GM18517 (cell line): ENCODE results near the gene SYPL2.

ENCODE experiments used
- ATAC-seq: cut with Tn5 transposase; IDR thresholded peaks from one replicate; pipeline ENCODE4 v1.9.1; 2021; ENCODE audit warnings: mild to moderate bottlenecking, moderate library complexity; ENCODE audit not compliant: unreplicated experiment

SYPL2 gene

DNA sequence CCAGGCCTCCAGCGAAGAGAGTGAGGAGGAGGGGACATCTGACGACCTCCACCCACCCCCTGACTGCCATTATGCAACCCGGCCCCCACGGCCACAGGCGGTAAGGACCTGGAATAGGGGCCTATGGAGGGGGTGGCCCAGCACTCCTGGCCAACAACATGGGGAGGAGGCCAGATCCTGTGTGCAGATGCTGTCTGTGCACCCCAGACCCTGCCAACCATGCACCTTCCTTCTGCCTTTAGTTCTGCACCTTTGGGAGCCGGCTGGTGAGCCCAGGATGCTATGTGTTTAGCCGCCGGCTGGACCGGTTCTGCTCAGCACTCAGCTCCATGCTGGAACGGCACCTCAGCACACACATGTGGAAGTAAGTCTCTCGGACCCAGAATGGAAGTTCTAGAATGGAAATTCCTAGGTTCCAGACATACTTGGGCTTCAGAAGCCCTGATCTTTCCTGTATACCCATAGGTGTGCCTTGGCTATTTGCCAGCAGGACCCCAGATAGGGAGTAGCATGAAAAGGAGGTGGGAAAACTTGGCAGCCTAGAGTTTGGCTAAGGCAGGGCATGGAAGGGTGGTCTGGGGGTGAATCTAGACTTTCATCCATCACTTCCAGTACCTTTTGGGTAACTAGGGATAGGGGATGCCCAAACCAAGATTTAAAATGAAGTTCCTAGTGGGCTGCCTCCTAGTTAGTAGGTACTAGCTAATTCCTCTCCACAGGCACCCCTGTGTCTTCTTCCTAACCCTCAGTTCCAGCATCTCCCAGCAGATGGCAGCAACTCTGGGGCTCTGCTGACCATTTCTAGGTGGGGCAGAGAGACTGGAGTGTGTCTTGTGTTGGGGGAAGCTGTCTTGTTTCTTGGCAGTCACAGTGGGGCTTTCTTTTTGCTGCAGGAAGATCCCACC lies 23.9 kb downstream of the SYPL2 start:
- no peak for ATAC-seq

- no peak for ATAC-seq
Observed at GRCh38 chr1:109490934-109491302, 24.6 kb downstream of the SYPL2 start.

- ATAC-seq: no peak
Observed at GRCh38 chr1:109491372-109491771, 25.0 kb downstream of the SYPL2 start.

DNA sequence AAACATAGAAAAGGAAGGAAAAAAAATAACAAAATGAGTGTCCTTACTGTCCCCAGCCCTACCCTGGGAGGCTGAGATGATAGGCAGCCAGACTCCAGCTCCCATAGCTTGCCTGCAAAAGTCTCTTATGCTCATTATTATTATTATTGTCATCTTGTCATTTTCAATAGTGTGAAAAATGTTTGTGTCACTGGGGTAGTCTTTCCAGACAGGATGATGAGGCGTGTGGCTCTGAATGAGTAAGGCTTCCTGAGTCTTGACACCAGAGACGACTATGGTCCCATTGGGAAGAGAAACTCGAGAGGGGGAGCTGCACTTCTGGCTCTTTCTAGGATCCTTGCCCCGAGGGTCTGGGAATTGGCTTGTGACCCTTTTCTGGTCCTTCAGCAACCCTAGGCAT lies 26.4 kb downstream of the SYPL2 start:
- ATAC-seq: no peak

GRCh38 chr1:109493227-109493626 lies 26.9 kb downstream of the SYPL2 start:
- no peak for ATAC-seq

- peak; percentile 72 for ATAC-seq
Observed at GRCh38 chr1:109493805-109494539, 27.6 kb downstream of the SYPL2 start, which contains the start of gene CYB561D1. TSS of gene CYB561D1 (plus strand) at chr1:109494094. CDS start at chr1:109494140, 46 bp downstream.

DNA sequence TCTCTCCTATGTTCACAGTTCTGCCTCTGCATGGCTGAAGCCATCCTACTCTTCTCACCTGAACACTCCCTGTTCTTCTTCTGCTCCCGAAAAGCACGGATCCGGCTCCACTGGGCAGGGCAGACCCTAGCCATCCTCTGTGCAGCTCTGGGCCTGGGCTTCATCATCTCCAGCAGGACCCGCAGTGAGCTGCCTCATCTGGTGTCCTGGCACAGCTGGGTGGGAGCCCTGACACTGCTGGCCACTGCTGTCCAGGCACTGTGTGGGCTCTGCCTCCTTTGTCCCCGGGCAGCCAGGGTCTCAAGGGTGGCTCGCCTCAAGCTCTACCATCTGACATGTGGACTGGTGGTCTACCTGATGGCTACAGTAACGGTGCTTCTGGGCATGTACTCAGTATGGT lies 29.4 kb downstream of the SYPL2 start:
- no peak for ATAC-seq

GRCh38 chr1:109497449-109498160 lies 31.3 kb downstream of the SYPL2 start:
- no peak for ATAC-seq

DNA sequence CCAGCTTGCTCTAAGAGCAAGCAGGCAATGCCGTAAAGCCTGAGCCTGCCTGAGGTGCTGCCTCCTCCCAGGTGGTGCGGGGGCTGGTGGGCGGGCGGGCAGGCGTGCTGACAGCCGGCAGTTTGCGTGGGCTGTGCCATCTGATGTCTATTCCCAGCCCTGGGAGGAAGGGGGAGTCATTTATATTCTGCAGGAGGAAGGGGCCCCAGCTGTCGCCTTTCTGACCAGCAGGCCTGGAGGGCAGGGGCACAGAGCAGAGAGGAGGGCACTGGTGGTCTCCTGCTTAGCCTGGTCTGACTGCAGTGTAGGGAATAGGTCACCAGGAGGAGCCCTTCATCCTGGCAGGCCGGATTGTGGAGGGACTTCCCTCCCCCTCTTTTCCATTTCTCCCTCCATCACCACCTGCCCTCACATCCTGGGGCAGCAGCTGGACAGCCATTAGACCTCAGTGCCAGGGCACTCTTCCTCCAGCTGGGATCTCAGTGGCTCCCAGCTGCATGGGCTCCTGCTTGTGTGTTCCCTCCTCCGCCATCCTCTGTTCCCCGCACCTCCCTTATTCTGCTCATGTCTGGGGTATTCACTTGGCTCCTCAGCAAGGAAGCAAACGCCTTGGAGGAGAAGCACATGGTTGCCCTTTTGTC lies 31.9 kb downstream of the SYPL2 start:
- ATAC-seq: no peak

GRCh38 chr1:109499081-109499480 lies 32.7 kb downstream of the SYPL2 start:
- ATAC-seq: no peak

DNA sequence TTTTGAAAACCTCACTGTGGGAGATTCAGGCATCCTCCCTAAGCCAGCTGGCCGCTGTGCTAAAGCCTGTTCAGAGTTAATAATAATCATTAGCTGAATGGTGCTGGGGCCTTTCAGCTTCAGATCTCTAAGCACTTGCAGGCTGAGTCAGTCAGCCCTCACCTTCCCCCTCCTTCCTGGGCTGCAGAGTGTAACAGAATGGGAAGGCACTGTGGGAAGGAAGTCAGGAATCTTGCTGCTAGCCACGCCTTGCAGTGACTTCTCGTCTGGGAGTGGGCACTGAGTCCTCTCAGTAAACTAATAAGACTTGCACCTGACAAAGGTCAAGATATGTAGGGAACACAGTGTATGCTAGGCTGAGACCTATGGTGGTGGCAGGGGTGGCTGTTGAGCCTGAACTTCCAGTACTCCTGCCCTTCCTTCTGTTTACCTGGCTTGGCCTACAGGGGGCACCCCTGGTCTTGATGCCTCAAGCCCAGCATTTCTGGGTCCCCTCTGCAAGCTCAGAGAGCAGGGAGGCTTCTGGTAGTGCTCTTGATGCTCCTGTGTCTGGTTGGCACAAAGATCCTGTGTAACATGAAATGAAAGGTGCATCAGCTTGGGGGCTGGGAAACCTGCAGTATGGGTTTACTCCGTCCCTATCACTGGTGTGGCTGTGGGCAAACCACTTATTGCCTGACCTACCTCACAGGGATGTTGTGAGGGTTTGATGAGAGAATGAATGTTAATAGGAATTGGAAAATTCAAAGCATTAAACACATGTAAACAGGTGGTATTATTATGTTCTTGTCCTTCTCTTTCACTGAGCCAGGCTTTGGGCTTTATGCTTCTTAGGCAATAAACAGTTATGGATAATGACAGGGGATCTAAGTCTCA lies 33.6 kb downstream of the SYPL2 start:
- no peak for ATAC-seq

DNA sequence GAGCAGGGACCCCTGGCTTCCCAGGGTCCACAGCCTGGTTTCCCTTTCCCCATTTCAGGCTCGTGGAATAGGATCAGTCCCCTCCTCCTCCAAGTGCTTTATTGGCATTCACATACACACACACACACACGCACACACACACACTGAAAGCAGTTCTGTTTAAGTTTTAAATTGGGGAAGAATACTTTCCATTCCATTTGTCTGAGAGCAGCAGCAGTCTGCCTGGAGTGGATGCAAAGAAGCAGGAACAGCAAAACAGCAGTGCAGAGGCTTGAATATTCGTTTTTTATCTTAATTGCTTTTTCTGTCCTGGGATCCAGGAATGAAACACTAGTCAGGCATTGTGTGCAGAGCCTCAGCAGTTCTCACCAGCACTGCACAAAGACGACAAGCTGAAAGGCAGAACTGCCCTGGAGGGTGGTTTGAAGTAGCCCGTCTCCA lies 34.6 kb downstream of the SYPL2 start:
- ATAC-seq: no peak

DNA sequence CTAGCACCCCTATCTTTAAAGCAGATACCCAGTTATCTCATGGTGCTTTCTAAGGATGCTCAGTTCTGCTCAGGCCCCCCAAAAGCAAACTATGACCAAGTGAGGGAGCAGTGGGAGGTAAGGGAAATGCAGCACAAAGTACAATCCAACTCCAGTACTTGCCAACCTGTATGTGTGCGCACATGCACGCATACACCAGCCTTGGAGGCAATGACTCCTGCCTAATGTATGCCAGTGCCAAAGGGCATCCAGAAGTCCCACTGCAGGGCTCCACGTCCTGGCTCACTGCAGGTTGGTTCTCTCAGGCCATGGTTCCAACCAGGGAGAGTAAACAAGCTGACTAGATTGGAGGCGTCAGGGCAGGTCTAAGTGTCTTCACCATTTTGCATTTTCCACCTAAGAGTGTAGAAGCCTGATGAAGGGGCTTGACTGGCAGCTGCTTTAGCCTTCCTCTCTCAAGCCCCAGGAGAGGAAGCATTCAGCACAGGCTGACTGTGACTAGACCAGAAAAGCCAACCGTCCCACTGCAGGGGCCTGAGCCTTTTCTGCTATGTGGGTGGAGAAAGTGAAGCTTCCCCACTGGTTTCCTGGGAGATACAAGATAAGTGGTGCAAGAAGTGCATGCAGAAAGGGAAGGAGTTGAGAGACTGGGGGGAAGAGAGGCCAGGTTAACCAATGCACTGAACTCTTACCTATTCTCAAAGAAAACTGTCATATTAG lies 35.5 kb downstream of the SYPL2 start:
- no peak for ATAC-seq

DNA sequence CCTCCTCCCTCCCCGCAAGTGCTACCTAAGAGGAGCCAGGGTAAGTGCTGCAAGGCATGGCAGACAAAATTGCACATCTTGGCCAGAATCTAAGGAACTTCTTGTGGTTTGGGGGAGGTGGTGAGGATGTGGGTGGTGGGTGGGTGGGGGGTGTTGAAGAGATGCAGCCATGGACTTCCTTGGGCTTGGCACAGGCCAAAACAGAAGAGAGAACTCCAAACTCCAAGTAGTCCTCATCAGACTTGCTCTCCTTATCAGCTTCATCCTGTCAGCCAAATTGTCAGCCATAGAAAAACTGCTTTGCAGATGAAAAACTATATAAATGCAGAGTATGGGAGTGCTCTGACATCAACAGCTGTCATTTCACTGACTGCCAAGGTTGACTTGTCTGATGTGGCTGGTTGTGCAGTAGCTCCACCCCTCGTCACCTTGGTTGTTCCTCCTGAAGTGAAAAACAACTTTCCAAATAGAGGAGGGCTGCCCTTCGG lies 36.1 kb downstream of the SYPL2 start:
- no peak for ATAC-seq

DNA sequence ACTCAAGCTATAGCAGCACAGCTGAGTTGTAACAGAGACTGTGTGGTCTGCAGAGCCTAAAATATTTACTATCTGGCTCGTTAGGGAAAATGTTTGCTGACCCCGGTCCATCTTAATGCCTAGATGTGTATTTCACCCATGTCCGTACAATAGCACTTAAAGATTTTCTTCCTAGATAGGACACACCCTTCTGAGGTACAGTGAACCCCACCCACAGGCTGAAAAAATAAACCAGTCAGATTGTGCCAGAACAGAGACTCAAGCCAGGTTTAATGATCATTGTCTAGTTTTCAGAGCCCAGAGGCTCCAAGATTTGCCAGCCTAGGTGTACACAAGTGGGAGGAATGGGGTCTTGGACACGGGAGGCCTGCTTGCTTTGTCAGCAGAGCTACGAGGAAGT lies 37.6 kb downstream of the SYPL2 start:
- ATAC-seq: no peak

DNA sequence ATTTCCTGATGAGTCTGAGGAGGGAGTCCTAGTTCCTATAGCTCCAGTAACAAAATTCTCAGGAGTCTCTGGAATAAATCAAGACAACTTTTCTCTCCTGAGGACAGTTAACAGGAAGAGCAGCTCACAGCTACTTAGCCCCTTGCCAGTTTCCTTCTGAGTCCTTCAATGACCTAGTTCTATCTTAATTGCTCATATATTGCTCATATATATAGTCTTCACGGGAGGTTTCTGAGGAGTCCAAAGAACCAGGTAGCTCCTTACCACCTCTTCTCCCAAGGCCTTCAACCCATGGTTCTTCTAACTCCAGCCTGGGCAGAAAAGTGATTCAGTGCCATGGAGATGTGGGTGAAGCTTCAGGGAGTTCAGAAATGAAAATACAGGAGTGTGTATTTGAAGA lies 38.6 kb downstream of the SYPL2 start:
- no peak for ATAC-seq

DNA sequence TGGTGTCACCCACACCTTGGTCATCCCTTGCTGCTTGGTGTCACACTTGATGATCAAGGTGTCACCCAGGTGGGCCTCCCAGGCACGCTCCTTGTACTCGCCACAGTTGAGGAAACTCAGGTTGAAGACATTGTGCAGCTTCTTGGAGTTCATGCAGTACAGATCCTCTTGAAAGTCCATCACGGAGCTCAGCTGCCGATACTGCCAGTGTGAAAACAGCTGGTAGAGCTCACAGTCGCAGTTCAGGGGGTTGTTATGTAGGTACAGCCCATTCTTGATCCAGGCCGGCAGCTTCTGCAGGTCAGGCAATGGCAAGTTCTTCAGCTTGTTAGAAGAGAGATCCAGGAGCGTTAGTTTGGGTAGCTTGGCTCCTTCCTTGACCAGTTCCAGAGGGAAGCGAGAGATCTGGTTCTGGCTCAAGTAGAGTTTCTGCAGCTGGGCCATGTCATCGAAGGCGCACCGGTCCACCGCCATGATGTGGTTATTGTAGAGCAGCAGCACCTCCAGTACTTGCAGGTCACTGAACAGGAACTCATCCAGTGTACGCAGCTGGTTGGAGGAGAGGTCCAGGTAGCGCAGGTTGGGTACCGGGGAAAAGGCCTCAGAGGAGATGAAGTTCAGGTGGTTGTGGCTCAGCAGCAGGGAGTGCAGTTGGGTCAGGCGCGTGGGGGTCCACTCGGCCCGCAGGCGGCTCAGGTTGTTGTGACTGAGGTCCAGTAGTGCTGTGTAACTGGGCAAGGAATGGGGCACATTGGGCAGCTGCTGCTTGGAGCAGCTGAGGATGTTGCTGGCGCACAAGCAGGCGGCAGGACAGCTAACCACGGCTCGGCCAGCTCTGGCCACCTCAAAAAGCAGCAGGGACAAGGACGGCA lies 41.9 kb downstream of the SYPL2 start:
- ATAC-seq: no peak

DNA sequence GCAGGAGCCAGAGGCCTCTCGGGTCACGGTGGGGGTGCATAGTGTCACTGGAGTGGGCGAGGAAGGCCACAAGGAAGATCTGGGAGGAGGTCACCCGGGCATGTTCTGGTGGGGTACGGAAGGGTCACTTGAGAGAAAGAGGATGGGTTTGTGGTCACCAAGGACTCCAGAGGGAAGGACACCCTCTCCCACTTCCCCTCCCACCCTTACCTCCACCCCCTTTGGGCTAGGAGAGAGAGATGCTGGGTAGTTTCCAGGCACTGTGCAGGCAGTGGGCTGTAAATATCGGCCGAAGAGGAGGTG lies 42.5 kb downstream of the SYPL2 start:
- no peak for ATAC-seq
